MM.1S (cell line): Measurements from ENCODE around the gene RALGAPA2.

Experiments
- DNase-seq: peaks from one replicate; pipeline ENCODE4 v3.0.0-alpha.2; 2015
- H2AFZ ChIP-seq: fragments of 300-600 bp; sonication (generic); 2 replicates; pipeline ENCODE4 v1.6.0; 2016; ENCODE audit warnings: antibody characterized with exemption, low read length
- H3F3A ChIP-seq: fragments of 300-600 bp; sonication (generic); 2 replicates; pipeline ENCODE4 v1.6.1; 2016; ENCODE audit warnings: mild to moderate bottlenecking, antibody characterized with exemption, low read length, moderate library complexity, mixed read lengths; ENCODE audit not compliant: insufficient read depth
- H3K27ac ChIP-seq: fragments of 300-600 bp; sonication (generic); 2 replicates; pipeline ENCODE4 v1.5.1; 2016; ENCODE audit warnings: mild to moderate bottlenecking, low read length
- H3K27me3 ChIP-seq: fragments of 300-600 bp; sonication (generic); replicated peaks from 2 replicates; pipeline ENCODE4 v1.6.0; 2016; ENCODE audit warnings: low read length; ENCODE audit not compliant: insufficient read depth
- H3K36me3 ChIP-seq: fragments of 300-600 bp; sonication (generic); replicated peaks from 2 replicates; pipeline ENCODE4 v1.6.1; 2016; ENCODE audit warnings: mild to moderate bottlenecking, low read length, mixed read lengths; ENCODE audit not compliant: insufficient read depth
- H3K4me1 ChIP-seq: fragments of 300-600 bp; sonication (generic); 2 replicates; pipeline ENCODE4 v1.6.1; 2016; ENCODE audit warnings: low read length, mixed read lengths
- H3K4me2 ChIP-seq: fragments of 300-600 bp; sonication (generic); 2 replicates; pipeline ENCODE4 v1.6.0; 2016; ENCODE audit warnings: low read depth, low read length
- H3K4me3 ChIP-seq: fragments of 300-600 bp; sonication (generic); 2 replicates; pipeline ENCODE4 v1.5.1; 2016; ENCODE audit warnings: low read length, mixed read lengths
- H3K79me2 ChIP-seq: fragments of 300-600 bp; sonication (generic); 2 replicates; pipeline ENCODE4 v1.6.1; 2016; ENCODE audit warnings: mixed run types, low read length, mixed read lengths
- H3K9ac ChIP-seq: fragments of 300-600 bp; sonication (generic); 2 replicates; pipeline ENCODE4 v1.6.1; 2016; ENCODE audit warnings: low read length, mixed read lengths
- H3K9me2 ChIP-seq: fragments of 300-600 bp; sonication (generic); replicated peaks from 2 replicates; pipeline ENCODE4 v1.6.1; 2016; ENCODE audit warnings: mild to moderate bottlenecking, low read length, mixed read lengths; ENCODE audit not compliant: insufficient read depth
- H3K9me3 ChIP-seq: fragments of 300-600 bp; sonication (generic); replicated peaks from 2 replicates; pipeline ENCODE4 v1.6.1; 2016; ENCODE audit warnings: mild to moderate bottlenecking, low read length, mixed read lengths; ENCODE audit not compliant: insufficient read depth
- H4K20me1 ChIP-seq: fragments of 300-600 bp; sonication (generic); 2 replicates; pipeline ENCODE4 v1.6.1; 2016; ENCODE audit warnings: mild to moderate bottlenecking, low read length, moderate library complexity, mixed read lengths; ENCODE audit not compliant: insufficient read depth
- EZH2 ChIP-seq: fragments of 300-600 bp; sonication (generic); optimal IDR thresholded peaks from 2 replicates; pipeline ENCODE3; 2017; ENCODE audit warnings: low read depth, mild to moderate bottlenecking, antibody characterized with exemption, low read length, mixed read lengths
- EZH2phosphoT487 ChIP-seq: fragments of 300-600 bp; sonication (generic); IDR thresholded peaks from 2 replicates; pipeline ENCODE4 v1.6.1; 2018; ENCODE audit warnings: antibody characterized with exemption, low read length
- TF ChIP-seq, protein P1 (sequence below): fragments of 300-600 bp; sonication (generic); IDR thresholded peaks from 2 replicates; pipeline ENCODE4 v1.5.1; 2016; ENCODE audit warnings: antibody characterized with exemption, low read length, mixed read lengths

RALGAPA2 gene

DNA sequence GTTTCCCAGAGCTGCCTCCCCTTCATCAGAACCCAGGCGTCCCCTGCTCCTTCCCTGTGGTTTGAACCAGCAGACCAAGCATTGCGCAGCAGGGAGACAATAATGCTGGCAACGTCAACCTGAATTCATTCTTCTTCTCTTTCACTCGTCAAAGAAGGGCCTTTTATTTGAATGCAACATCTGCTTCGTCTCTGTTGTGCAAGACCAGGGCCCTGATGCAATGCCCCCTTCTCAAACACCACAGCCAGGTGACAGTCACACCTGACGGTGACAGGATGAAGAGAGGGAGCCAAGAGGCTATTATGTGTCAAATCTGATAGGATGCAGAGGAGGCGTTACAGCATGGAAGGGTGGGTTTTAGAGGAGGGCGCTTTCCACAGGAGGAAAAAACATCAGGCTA is 336.6 kb downstream of the RALGAPA2 start:
- no peak overlapping the region for H3K4me2 ChIP-seq
- H3K36me3 ChIP-seq, result no peaks in the 10 kb centered on the region
- no peaks in the 10 kb centered on the region for H3K79me2 ChIP-seq
- no peak for DNase-seq
- peaks cover 20% of the 10 kb centered on the region for H3K27me3 ChIP-seq
- no peaks in the 10 kb centered on the region for H3K9me3 ChIP-seq
- no peaks in the 10 kb centered on the region for H3F3A ChIP-seq
- H3K27ac ChIP-seq, result no peak overlapping the region
- no peak for TF ChIP-seq EZH2
- TF ChIP-seq, protein P1, sequence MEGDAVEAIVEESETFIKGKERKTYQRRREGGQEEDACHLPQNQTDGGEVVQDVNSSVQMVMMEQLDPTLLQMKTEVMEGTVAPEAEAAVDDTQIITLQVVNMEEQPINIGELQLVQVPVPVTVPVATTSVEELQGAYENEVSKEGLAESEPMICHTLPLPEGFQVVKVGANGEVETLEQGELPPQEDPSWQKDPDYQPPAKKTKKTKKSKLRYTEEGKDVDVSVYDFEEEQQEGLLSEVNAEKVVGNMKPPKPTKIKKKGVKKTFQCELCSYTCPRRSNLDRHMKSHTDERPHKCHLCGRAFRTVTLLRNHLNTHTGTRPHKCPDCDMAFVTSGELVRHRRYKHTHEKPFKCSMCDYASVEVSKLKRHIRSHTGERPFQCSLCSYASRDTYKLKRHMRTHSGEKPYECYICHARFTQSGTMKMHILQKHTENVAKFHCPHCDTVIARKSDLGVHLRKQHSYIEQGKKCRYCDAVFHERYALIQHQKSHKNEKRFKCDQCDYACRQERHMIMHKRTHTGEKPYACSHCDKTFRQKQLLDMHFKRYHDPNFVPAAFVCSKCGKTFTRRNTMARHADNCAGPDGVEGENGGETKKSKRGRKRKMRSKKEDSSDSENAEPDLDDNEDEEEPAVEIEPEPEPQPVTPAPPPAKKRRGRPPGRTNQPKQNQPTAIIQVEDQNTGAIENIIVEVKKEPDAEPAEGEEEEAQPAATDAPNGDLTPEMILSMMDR, result no peak
- TF ChIP-seq EZH2phosphoT487, result no peak
- no peak overlapping the region for H2AFZ ChIP-seq
- no peak overlapping the region for H3K9ac ChIP-seq
- H3K4me3 ChIP-seq, result no peak overlapping the region
- no peaks in the 10 kb centered on the region for H4K20me1 ChIP-seq
- no peaks in the 10 kb centered on the region for H3K9me2 ChIP-seq
- no peaks in the 10 kb centered on the region for H3K4me1 ChIP-seq

GRCh38 chr20:20373091-20373571 is 339.3 kb downstream of the RALGAPA2 start:
- no peak overlapping the region for H3K9ac ChIP-seq
- no peaks in the 10 kb centered on the region for H4K20me1 ChIP-seq
- no peak overlapping the region for H3K4me3 ChIP-seq
- H3K27ac ChIP-seq, result no peak overlapping the region
- H3K4me1 ChIP-seq, result no peaks in the 10 kb centered on the region
- no peak overlapping the region for H3K4me2 ChIP-seq
- TF ChIP-seq EZH2, result no peak
- no peak for TF ChIP-seq EZH2phosphoT487
- TF ChIP-seq, protein P1, result no peak
- no peaks in the 10 kb centered on the region for H3K36me3 ChIP-seq
- no peaks in the 10 kb centered on the region for H3K9me3 ChIP-seq
- H3K27me3 ChIP-seq, result peaks cover 35% of the 10 kb centered on the region
- H2AFZ ChIP-seq, result no peak overlapping the region
- H3K9me2 ChIP-seq, result no peaks in the 10 kb centered on the region
- no peaks in the 10 kb centered on the region for H3F3A ChIP-seq
- no peaks in the 10 kb centered on the region for H3K79me2 ChIP-seq
- DNase-seq, result no peak

- Histone ChIP-seq H3K4me1 (no peaks in the 10 kb centered on the region), H4K20me1 (no peaks in the 10 kb centered on the region), H3K79me2 (no peaks in the 10 kb centered on the region), H3K27ac (no peak overlapping the region), H3K4me2 (no peak overlapping the region), H3K9me3 (no peaks in the 10 kb centered on the region), H2AFZ (no peak overlapping the region), H3K9ac (no peak overlapping the region), H3K9me2 (no peaks in the 10 kb centered on the region), H3K4me3 (no peak overlapping the region), H3K27me3 (peaks cover 45% of the 10 kb centered on the region), H3F3A (no peaks in the 10 kb centered on the region), H3K36me3 (no peaks in the 10 kb centered on the region)
- no peak for TF ChIP-seq EZH2phosphoT487
- no peak for DNase-seq
These were observed 340.8 kb downstream of the RALGAPA2 start for GRCh38 chr20:20371681-20372080.

DNA sequence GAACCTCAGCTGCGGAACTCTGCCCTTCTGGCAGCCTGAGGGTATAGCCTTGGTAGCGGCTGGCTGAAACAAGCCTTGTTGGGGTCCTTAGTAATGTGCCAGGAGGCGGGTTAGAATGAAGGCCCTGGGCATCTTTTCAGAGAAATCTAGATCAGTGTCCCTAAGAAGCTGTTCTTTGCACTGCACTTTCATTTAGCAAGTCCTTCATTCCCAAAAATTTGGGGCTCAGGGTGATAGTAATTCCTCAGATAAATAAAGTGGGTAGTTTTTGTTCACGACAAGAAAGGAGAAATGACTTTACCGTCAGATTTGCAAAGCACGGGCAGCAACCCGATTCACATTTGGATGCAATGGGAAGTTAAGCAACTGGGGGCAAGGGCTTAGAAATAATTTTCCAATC is 341.4 kb downstream of the RALGAPA2 start:
- Histone ChIP-seq H3K79me2 (no peaks in the 10 kb centered on the region), H3K36me3 (no peaks in the 10 kb centered on the region), H3K9me2 (no peaks in the 10 kb centered on the region), H2AFZ (no peak overlapping the region), H3K9ac (no peak overlapping the region), H3K27me3 (peaks cover 50% of the 10 kb centered on the region), H3F3A (no peaks in the 10 kb centered on the region), H3K4me2 (no peak overlapping the region), H4K20me1 (no peaks in the 10 kb centered on the region), H3K4me3 (no peak overlapping the region), H3K4me1 (no peaks in the 10 kb centered on the region), H3K27ac (no peak overlapping the region), H3K9me3 (no peaks in the 10 kb centered on the region)
- DNase-seq, result no peak
- TF ChIP-seq, protein P1, result no peak
